GM19328 (cell line): ENCODE results near the gene GPR139.

Experiments used
- ATAC-seq: cut with Tn5 transposase; IDR thresholded peaks from one replicate; pipeline ENCODE4 v1.9.1; 2021; ENCODE audit warnings: mild to moderate bottlenecking, moderate library complexity; ENCODE audit not compliant: unreplicated experiment

The GPR139 gene

GRCh38 chr16:20056436-20056835, 17.3 kb downstream of the GPR139 start:
- no peak for ATAC-seq

- no peak for ATAC-seq
Measured at GRCh38 chr16:20053336-20053735, 20.4 kb downstream of the GPR139 start.

GRCh38 chr16:20051611-20052010, 22.1 kb downstream of the GPR139 start:
- ATAC-seq = no peak

GRCh38 chr16:20051147-20051546, 22.5 kb downstream of the GPR139 start:
- ATAC-seq = no peak

- ATAC-seq = no peak
Measured at GRCh38 chr16:20049831-20050230, 23.9 kb downstream of the GPR139 start.

GRCh38 chr16:20045886-20046285, 27.8 kb downstream of the GPR139 start:
- no peak for ATAC-seq

- ATAC-seq = no peak
Measured at GRCh38 chr16:20042848-20043247, 30.8 kb downstream of the GPR139 start.

- no peak for ATAC-seq
Measured at GRCh38 chr16:20041924-20042596, 31.6 kb downstream of the GPR139 start.

GRCh38 chr16:20040011-20040410, 33.7 kb downstream of the GPR139 start:
- no peak for ATAC-seq

GRCh38 chr16:20029611-20030010, 44.1 kb downstream of the GPR139 start:
- ATAC-seq = no peak

- ATAC-seq = no peak
Measured at GRCh38 chr16:20026361-20027072, 47.2 kb downstream of the GPR139 start.

GRCh38 chr16:20023190-20023589, 50.5 kb downstream of the GPR139 start:
- no peak for ATAC-seq

GRCh38 chr16:20020976-20021375, 52.7 kb downstream of the GPR139 start:
- no peak for ATAC-seq

GRCh38 chr16:20020083-20020482, 53.6 kb downstream of the GPR139 start:
- no peak for ATAC-seq

GRCh38 chr16:20016234-20016633, 57.5 kb downstream of the GPR139 start:
- ATAC-seq = no peak

GRCh38 chr16:20004931-20005330, 68.8 kb downstream of the GPR139 start:
- ATAC-seq = no peak

GRCh38 chr16:20002936-20003335, 70.8 kb downstream of the GPR139 start:
- no peak for ATAC-seq

- ATAC-seq = no peak
Measured at GRCh38 chr16:20001856-20002707, 71.6 kb downstream of the GPR139 start.

GRCh38 chr16:19997734-19998133, 76.0 kb downstream of the GPR139 start:
- no peak for ATAC-seq

GRCh38 chr16:19997264-19997663, 76.4 kb downstream of the GPR139 start:
- ATAC-seq = no peak

- no peak for ATAC-seq
Measured at GRCh38 chr16:19994466-19995170, 79.1 kb downstream of the GPR139 start.
